DND-41 (cell line): ENCODE measurements around the gene TRA2A.

Experiments
- ATAC-seq: fragments of 200-7000 bp; cut with Tn5 transposase; 3 replicates; pipeline ENCODE4 v1.9.1; 2021; ENCODE audit warnings: low read depth; ENCODE audit not compliant: insufficient read depth
- DNase-seq: peaks from one replicate; pipeline ENCODE4 v3.0.0-alpha.2; 2020
- H2AFZ ChIP-seq: 2 replicates; pipeline ENCODE4 v1.6.0; 2012; ENCODE audit warnings: low read depth, low read length
- H3K27ac ChIP-seq: 2 replicates; pipeline ENCODE4 v1.5.1; 2012; ENCODE audit warnings: low read length, inconsistent platforms
- H3K27me3 ChIP-seq: fragments of 200-600 bp; sonication (generic); 2 replicates; pipeline ENCODE4 v1.6.0; 2012; ENCODE audit warnings: low read length, mild to moderate bottlenecking, inconsistent platforms; ENCODE audit not compliant: insufficient read depth, poor library complexity
- H3K36me3 ChIP-seq: 2 replicates; pipeline ENCODE4 v1.5.1; 2012; ENCODE audit warnings: low read length, inconsistent platforms; ENCODE audit not compliant: insufficient read depth
- H3K4me1 ChIP-seq: 2 replicates; pipeline ENCODE4 v1.5.1; 2012; ENCODE audit warnings: mild to moderate bottlenecking, low read length; ENCODE audit not compliant: insufficient read depth
- H3K4me2 ChIP-seq: 2 replicates; pipeline ENCODE4 v1.6.0; 2012; ENCODE audit warnings: mild to moderate bottlenecking, moderate library complexity, low read length, inconsistent platforms; ENCODE audit not compliant: insufficient read depth
- H3K4me3 ChIP-seq, 2 experiments: fragments of 200-600 bp in 1 of 2; shearing (Covaris generic) in 1 of 2; 2 replicates each; pipeline ENCODE4 v1.5.1; 2012 to 2016; ENCODE audit warnings: inconsistent platforms in 2 of 2, low read length in 2 of 2, mild to moderate bottlenecking in 2 of 2, low read depth in 1 of 2, moderate library complexity in 1 of 2
- H3K79me2 ChIP-seq: 2 replicates; pipeline ENCODE4 v1.6.0; 2012; ENCODE audit warnings: low read length, inconsistent platforms; ENCODE audit not compliant: insufficient read depth
- H3K9ac ChIP-seq: 2 replicates; pipeline ENCODE4 v1.6.0; 2012; ENCODE audit warnings: low read depth, mild to moderate bottlenecking, inconsistent platforms, low read length, moderate library complexity
- H3K9me3 ChIP-seq: 2 replicates; pipeline ENCODE4 v1.5.1; 2012; ENCODE audit warnings: low read length, moderate library complexity, mild to moderate bottlenecking, inconsistent platforms; ENCODE audit not compliant: insufficient read depth, severe bottlenecking
- H4K20me1 ChIP-seq: 2 replicates; pipeline ENCODE4 v1.6.0; 2012; ENCODE audit warnings: low read length; ENCODE audit not compliant: insufficient read depth
- CTCF ChIP-seq: IDR thresholded peaks from 2 replicates; pipeline ENCODE4 v1.5.1; 2012; ENCODE audit warnings: borderline replicate concordance, low read length, moderate library complexity, mild to moderate bottlenecking; ENCODE audit not compliant: poor library complexity, severe bottlenecking; ENCODE audit errors: extremely low read depth
- EZH2 ChIP-seq: IDR thresholded peaks from 3 replicates; pipeline ENCODE4 v1.6.1; 2012; ENCODE audit warnings: borderline replicate concordance, low read depth, mild to moderate bottlenecking, moderate library complexity, low read length, inconsistent platforms; ENCODE audit not compliant: severe bottlenecking

Gene TRA2A

GRCh38 chr7:23474829-23475575, 56.8 kb downstream of the TRA2A start:
- Histone ChIP-seq H3K27ac (no peak overlapping the region), H3K9me3 (no peaks in the 10 kb centered on the region), H2AFZ (no peak overlapping the region), H3K4me3 (no peak overlapping the region), H4K20me1 (no peaks in the 10 kb centered on the region), H3K27me3 (peaks cover 10% of the 10 kb centered on the region), H3K4me2 (no peak overlapping the region), H3K79me2 (no peaks in the 10 kb centered on the region), H3K9ac (no peak overlapping the region), H3K36me3 (no peaks in the 10 kb centered on the region), H3K4me1 (peaks cover 18% of the 10 kb centered on the region)
- ATAC-seq: no peak
- TF ChIP-seq CTCF (no peak), EZH2 (no peak)
- no peak for DNase-seq

- DNase-seq (no peak), ATAC-seq (no peak)
- Histone ChIP-seq H3K27me3 (peaks cover 10% of the 10 kb centered on the region), H4K20me1 (no peaks in the 10 kb centered on the region), H3K4me1 (peaks cover 18% of the 10 kb centered on the region), H3K27ac (no peak overlapping the region), H3K4me2 (no peak overlapping the region), H2AFZ (no peak overlapping the region), H3K79me2 (no peaks in the 10 kb centered on the region), H3K9ac (no peak overlapping the region), H3K9me3 (no peaks in the 10 kb centered on the region), H3K36me3 (no peaks in the 10 kb centered on the region), H3K4me3 (no peak overlapping the region)
- no peak for TF ChIP-seq EZH2
- TF ChIP-seq CTCF: no peak
Measured at GRCh38 chr7:23474094-23474828, 57.5 kb downstream of the TRA2A start.

GRCh38 chr7:23473844-23474093, 58.0 kb downstream of the TRA2A start:
- peaks cover 18% of the 10 kb centered on the region for H3K4me1 ChIP-seq
- no peaks in the 10 kb centered on the region for H4K20me1 ChIP-seq
- no peaks in the 10 kb centered on the region for H3K9me3 ChIP-seq
- no peak for ATAC-seq
- H3K79me2 ChIP-seq: no peaks in the 10 kb centered on the region
- no peak for DNase-seq
- H3K36me3 ChIP-seq: no peaks in the 10 kb centered on the region
- TF ChIP-seq EZH2 (no peak), CTCF (no peak)
- no peak overlapping the region for H3K4me2 ChIP-seq
- no peak overlapping the region for H2AFZ ChIP-seq
- H3K27ac ChIP-seq: no peak overlapping the region
- peaks cover 10% of the 10 kb centered on the region for H3K27me3 ChIP-seq
- no peak overlapping the region for H3K4me3 ChIP-seq
- no peak overlapping the region for H3K9ac ChIP-seq
